HG03196 (cell line): ENCODE results near the gene ST6GALNAC6.
"Not testable (repeated sequence)": the region's sequence is repeated elsewhere in the genome, so short reads cannot be mapped to it uniquely, and the experiment has no call there.

ENCODE experiments used
- ATAC-seq: cut with Tn5 transposase; IDR thresholded peaks from one replicate; pipeline ENCODE4 v1.9.1; 2021; ENCODE audit not compliant: unreplicated experiment

ST6GALNAC6 gene

GRCh38 chr9:127858041-127858512, 41.3 kb downstream of the ST6GALNAC6 start:
- no peak for ATAC-seq

GRCh38 chr9:127857278-127857677, 42.1 kb downstream of the ST6GALNAC6 start:
- ATAC-seq: no peak

- ATAC-seq: no peak
Observed at GRCh38 chr9:127856729-127857116, 42.7 kb downstream of the ST6GALNAC6 start.

- ATAC-seq: no peak
Observed at GRCh38 chr9:127856094-127856728, 43.2 kb downstream of the ST6GALNAC6 start.

- no peak for ATAC-seq
Observed at GRCh38 chr9:127855522-127855921, 43.9 kb downstream of the ST6GALNAC6 start.

GRCh38 chr9:127854960-127855359, 44.4 kb downstream of the ST6GALNAC6 start:
- no peak for ATAC-seq

GRCh38 chr9:127854184-127854806, 45.1 kb downstream of the ST6GALNAC6 start, which contains the start of gene ENG:
Gene ENG (minus strand): TSS chr9:127854658. CDS start chr9:127854355, 303 bp downstream.
- no peak for ATAC-seq

- no peak for ATAC-seq
Observed at GRCh38 chr9:127853312-127854183, 45.9 kb downstream of the ST6GALNAC6 start.

GRCh38 chr9:127852829-127853228, 46.6 kb downstream of the ST6GALNAC6 start:
- no peak for ATAC-seq

- no peak for ATAC-seq
Observed at GRCh38 chr9:127850286-127850830, 49.0 kb downstream of the ST6GALNAC6 start.

GRCh38 chr9:127848756-127849504, 50.5 kb downstream of the ST6GALNAC6 start:
- no peak for ATAC-seq

- no peak for ATAC-seq
Observed at GRCh38 chr9:127847833-127848755, 51.3 kb downstream of the ST6GALNAC6 start.

GRCh38 chr9:127847178-127847510, 52.3 kb downstream of the ST6GALNAC6 start:
- no peak for ATAC-seq

- no peak for ATAC-seq
Observed at GRCh38 chr9:127846443-127847177, 52.8 kb downstream of the ST6GALNAC6 start.

- not testable (repeated sequence) for ATAC-seq
Observed at GRCh38 chr9:127845619-127846018, 53.8 kb downstream of the ST6GALNAC6 start.

GRCh38 chr9:127844821-127845359, 54.5 kb downstream of the ST6GALNAC6 start:
- no peak for ATAC-seq

GRCh38 chr9:127841087-127841835, 58.1 kb downstream of the ST6GALNAC6 start:
- ATAC-seq: no peak
